GM18526 (cell line): Measurements from ENCODE around the gene LCP2.

Experiments
- POLR2A ChIP-seq: IDR thresholded peaks from 3 replicates; pipeline ENCODE4 v1.6.1; 2011; ENCODE audit not compliant: insufficient read length; ENCODE audit errors: extremely low read depth

The LCP2 gene

GRCh38 chr5:170293273-170293672 is 4.3 kb downstream of the LCP2 start:
- no peak for TF ChIP-seq POLR2A

DNA sequence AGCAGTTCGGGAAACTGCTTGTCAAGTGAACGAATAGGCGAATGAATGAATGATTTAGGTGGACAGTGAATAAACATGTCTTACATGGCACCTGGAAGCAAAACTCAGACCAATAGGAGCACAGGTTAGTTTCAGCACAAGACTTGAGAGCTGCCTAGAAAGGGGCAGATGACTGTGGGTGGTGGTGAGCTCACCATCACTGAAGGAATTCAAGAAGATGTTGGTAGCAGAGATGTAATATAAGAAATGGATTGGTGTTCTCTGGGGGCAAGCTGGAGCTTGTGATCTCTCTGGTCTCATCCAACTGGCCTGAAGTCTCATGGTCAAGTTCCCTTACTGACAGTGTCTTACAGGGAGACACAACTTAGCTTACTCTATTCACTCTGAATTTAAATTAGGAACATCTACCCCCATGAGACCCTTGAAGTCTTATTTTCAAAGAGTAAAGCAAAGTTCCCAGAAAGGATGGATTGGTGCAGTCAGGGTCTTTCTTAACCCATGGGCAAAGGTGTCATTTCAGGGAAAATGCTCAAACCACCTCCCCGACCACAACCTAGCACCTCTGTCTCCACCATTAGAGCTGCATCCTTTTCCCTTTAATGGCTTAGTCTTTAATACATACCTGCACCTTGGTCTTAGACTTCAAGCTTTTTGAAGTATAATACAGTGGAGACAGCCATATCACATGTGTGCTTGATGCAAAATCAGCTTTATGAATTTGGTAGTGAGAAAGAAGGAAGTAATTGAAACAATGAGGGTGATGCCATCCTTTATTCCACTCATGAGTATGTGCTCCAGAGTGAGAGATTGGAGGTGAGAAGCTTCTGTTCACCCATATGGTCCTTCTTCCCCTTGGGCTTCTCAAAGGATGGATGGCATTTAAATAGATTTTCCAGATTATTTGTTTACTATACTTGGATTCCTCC is 5.1 kb downstream of the LCP2 start:
- TF ChIP-seq POLR2A: no peak

DNA sequence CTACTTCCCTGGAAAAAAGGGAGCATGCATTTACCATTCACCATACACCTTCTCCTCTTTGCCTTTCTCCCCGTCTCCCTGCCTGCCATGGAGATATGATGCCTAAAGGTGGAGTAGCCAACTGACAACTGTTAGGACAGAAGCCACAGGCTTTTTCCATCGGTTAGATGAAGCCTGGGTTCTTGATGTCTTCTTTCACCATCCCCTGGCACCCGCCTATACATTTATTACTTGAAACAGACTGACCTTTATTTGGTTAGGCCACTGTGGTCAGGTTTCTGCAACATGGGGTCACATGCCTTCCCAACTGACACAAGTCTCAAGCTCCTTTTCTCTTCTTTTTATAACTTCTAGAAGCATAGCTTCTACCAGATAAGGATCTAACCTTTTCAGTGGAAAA is 7.1 kb downstream of the LCP2 start:
- TF ChIP-seq POLR2A: no peak

- no peak for TF ChIP-seq POLR2A
These were observed 7.8 kb downstream of the LCP2 start for GRCh38 chr5:170289764-170290163.

- no peak for TF ChIP-seq POLR2A
These were observed 8.5 kb downstream of the LCP2 start for GRCh38 chr5:170289121-170289520.

- TF ChIP-seq POLR2A: no peak
These were observed 9.0 kb downstream of the LCP2 start for GRCh38 chr5:170288551-170288950.

- TF ChIP-seq POLR2A: no peak
These were observed 9.4 kb downstream of the LCP2 start for GRCh38 chr5:170288151-170288550.

DNA sequence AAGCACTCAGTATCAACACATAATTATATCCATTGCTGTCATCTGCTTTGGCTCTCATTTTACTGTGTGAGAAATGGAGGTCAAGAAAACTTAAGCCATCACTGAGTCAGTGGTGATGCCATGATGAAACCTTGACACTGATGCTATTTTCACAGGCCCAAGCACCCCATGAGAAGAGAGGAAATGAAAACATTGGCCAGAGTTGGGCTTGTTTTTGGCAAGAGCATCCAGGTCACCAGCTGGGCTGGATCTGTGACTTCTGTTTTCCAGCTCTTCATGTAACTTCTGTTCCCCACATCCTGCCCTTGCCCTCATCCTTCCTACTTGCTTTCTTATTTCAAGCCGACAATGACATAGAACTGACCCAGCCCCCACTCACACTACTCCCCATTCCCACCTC is 10.0 kb downstream of the LCP2 start:
- no peak for TF ChIP-seq POLR2A

GRCh38 chr5:170286386-170286925 is 11.1 kb downstream of the LCP2 start:
- no peak for TF ChIP-seq POLR2A

- no peak for TF ChIP-seq POLR2A
These were observed 12.4 kb downstream of the LCP2 start for GRCh38 chr5:170285181-170285580.

GRCh38 chr5:170284231-170284630 is 13.3 kb downstream of the LCP2 start:
- TF ChIP-seq POLR2A: no peak

GRCh38 chr5:170283296-170283695 is 14.3 kb downstream of the LCP2 start:
- TF ChIP-seq POLR2A: no peak

- no peak for TF ChIP-seq POLR2A
These were observed 17.5 kb downstream of the LCP2 start for GRCh38 chr5:170280011-170280493.

DNA sequence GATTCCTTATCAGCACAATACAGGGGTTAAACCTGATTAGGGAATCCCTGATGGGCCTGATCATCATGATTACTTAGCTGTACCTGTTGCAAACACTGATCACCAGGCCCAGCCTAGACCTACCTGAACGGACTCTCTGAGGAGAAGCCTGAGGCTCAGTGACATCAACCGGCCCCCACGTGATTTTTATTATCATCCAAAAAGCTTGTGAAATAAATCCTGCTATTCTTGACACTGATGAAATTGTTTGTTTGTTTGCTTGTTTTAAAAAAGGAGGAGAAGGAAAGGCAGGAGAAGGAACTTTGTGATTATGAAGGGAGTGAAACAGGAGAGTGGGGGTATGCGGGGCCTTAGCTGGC is 18.1 kb downstream of the LCP2 start:
- TF ChIP-seq POLR2A: no peak

DNA sequence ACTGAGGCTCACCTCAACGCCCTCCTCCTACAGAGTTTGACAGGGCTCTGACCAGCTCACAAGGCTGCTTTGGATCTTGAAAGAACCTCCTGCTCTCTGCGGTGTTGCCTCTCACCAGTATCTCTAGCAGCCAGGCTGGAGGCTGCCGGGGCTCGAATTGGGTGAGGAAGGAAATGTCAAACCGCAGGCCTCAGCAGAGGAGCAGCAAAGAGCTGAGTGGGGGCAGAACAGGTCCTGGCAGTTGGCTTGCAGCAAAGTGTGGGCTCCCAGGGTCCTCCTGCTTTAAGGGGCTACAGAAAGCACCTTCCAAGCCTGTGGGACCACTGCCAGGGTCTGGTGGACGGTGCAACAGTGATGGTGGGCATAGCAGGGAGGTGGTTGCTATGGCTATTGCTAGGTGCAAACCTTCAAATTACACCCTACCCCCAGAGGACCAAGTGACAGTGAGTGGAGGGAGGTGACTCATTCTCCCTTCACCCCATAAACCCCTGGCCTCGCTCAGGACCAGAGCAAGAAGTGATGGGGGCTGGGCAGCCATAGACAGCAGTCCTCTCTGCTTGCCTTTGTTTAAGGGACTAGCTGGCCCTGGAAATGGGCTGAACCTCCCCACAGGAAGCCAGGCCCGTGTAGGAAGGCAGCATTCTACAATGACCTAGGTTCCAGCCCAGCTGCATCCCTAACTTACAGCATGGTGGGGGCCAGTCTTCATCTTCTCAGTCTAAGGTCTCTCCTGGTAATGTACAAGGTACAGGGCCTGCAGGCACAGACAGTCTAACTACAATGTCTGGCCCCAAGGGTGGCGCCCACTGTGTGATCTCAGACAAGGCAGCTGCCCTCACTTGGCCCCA is 18.7 kb downstream of the LCP2 start:
- TF ChIP-seq POLR2A: no peak

GRCh38 chr5:170277867-170278281 is 19.7 kb downstream of the LCP2 start:
- no peak for TF ChIP-seq POLR2A

DNA sequence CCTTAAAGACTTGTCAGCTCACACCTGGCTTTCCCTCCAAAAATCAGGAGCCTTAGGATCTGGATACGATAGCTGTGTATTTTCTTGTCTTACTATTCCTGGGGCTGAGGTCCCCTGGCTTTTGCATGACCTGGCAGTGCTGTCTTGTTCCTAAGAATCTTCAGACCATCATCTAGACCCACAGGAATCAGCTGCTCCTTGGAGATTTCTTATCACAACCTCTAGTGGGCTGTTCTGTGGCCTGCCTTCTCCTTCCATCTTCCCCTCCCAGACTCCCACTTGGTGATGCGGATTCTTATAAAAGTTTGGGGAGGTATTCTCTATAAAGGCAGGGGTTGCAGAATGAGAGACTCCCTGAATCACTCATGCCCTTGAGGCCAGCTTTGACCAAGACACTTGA is 21.4 kb downstream of the LCP2 start:
- no peak for TF ChIP-seq POLR2A
